GM18517 (cell line): Measurements from ENCODE around the gene CCSER1.
"Not testable (repeated sequence)": the region's sequence is repeated elsewhere in the genome, so short reads cannot be mapped to it uniquely, and the experiment has no call there.

ENCODE experiments used
- ATAC-seq: cut with Tn5 transposase; IDR thresholded peaks from one replicate; pipeline ENCODE4 v1.9.1; 2021; ENCODE audit warnings: mild to moderate bottlenecking, moderate library complexity; ENCODE audit not compliant: unreplicated experiment

Gene CCSER1

DNA sequence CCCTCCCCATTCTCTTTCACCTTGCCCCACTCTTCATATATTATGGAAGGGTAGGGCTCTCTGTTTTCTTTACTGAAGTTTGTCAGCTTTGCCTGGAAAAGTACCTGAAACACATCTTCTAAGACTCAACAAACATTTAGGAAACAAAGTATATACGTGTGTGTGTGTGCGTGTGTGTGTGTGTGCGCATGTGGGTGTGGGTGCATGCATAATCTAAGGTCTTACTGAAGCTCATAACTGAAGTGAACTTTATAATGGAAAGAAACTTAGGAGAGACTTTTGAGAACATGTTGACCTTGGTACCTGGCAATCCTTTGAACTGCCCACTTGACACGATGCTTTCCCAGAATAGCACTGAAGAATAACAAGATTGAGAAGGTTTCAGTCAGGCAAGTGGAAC is 1190.2 kb downstream of the CCSER1 start:
- ATAC-seq: no peak

DNA sequence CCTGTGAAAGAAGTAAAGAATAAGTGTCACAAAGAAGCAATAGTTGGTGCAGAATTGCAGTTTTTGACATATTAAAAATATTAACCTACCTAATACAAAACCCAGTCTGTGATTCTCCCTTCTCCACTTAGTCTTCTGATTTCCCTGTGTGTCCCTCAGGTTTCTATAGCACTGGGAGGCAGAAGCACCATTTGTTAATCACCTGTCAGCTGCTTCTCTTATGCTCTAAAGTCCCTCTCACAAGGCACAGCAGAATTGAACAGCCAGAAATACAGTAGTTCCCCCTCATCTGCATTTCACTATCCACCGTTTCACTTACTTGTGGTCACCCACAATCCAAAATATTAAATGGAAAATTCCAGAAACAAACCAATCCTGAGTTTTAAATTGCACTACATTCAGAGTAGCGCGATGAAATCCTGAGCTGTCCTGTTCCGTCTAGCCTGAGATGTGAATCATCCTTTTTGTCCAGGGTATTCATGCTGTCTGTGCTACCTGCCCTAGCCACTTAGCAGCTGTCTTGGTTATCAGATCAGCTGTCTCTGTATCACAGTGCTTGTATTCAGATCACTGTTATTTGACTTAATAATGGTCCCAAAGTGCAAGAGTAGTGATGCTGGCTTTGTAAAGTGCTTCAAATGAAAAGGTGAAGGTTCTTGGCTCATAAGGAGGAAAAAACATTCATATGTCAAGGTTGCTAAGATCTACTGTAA is 1192.5 kb downstream of the CCSER1 start:
- ATAC-seq: no peak

DNA sequence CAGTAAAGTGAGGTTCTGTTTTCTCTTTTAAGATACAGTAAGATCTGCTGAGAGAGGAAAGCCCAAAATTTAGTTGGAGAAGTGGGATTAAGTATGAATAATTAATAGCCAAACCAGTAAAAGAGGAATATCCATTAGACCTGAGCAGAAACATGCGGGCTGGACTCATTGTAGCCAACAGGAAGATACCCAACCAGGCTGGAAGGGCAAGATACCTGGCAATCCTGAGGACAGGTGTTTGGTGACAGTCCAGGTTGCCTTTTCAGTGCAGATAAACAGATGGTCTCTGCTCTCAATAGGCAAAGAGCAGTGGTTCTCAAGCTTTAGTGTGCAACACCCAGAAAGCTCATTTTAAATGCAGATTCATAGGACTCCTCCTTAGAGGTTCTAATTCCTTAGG is 1195.8 kb downstream of the CCSER1 start:
- no peak for ATAC-seq

DNA sequence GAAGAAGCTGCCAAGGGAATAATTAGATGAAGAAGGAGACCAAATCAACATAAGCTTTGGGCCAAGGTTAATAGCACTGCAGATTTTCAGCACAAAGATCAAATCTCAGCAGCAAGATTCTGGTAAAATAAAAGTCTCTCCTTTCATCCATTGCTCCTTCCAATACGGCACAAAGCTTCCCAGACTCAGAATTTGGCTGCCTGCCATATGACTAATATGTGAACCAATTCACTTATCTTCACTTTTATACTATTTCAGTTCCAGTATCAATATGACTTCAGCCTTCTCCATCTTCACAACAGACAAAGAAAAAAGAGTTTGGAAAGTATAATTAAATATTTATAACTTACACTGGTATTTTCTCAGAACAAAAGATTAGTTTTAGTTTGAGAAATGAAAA is 1198.3 kb downstream of the CCSER1 start:
- no peak for ATAC-seq

DNA sequence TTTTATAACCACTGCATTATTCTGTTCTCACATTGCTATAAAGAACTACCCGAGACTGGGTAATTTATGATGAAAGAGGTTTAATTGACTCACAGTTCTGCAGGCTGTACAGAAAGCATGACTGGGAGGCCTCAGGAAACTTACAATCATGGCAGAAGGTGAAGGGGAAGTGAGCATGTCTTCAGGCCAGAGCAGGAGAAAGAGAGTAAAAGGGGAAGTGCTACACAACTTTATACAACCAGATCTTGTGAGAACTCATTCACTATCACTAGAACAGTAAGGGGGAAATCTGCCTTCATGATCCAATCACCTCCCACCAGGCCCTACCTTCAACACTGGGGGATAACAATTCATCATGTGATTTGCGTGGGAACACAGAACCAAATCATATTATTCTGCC is 1199.0 kb downstream of the CCSER1 start:
- not testable (repeated sequence) for ATAC-seq

DNA sequence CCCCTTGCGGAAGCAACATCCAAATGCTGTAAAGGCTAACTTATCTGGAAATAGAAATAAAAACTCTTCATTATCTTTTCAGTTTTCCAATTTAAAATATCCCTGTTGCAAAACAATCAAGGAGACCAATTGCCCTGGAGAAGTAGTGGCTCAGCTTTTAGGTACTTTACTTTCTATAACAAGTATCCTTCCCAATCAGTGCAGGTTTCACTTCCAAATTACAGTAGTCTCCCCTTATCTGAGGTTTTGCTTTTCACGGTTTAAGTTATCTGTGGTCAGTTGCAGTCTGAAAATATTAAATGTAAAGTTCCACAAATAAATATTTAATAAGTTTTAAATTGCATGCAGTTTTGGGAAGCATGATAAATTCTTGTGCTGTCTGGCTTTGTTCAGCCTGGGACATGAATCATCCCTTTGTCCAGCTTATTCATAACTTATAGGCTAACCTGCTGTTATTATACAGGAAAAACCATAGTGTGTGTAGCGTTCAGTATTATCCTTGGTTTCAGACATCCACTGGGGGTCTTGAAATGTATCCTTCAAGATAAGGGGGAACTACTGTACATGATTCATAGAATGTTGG is 1203.5 kb downstream of the CCSER1 start:
- no peak for ATAC-seq

DNA sequence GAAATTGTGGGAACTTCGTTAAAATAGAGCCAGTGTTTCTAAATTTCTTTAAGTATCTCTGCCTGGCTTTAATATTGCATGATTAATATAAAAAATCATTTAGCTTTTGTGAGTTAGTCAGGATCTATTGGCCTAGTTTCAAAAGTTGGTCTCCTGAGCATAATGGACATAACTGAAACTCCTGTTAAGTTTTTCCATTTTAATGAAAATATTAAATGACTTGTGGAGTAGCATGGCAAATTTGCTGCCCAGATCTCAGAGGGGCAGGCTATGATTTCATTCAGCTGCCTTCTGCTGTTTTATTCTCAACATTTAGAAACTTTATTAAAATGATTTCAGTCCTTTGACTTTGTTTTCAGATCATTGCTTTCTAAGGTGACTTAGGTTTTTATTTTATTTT is 1213.6 kb downstream of the CCSER1 start:
- ATAC-seq: no peak

DNA sequence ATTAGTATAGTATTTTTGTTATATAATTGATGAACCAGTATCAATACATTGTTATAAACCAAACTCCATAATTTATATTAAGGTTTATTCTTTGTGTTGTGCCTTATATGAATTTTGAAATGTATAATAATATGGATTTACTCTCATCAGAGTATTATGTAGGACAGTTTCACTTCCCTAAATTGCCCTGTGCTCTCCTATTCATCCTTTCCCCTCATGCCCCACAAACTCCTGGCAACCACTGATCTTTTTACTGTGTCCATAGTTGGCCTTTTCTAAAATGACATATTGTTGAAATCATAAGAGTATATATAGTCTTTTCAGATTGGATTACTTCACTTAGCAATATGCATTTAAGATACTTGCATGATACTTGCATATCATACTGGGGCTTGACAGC is 1218.4 kb downstream of the CCSER1 start:
- no peak for ATAC-seq

DNA sequence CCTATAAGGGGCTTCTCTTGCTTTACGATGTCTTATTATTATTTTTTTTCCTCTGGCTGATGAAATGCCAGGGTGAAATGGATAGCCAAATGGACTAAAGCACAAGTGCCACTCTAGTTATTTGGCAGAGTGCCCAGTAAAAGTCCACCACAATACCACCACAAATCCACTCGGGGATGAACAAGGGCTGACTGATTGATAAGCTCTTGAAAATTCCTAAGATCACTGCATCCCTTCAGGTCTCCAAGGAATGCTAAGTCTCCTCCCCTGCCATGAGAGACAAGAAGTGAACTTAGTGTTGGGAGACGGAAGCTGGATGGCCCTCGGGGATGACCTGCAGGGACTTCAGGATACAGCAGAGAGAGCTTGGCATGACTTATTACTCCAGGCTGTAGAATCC is 1229.3 kb downstream of the CCSER1 start:
- not testable (repeated sequence) for ATAC-seq

DNA sequence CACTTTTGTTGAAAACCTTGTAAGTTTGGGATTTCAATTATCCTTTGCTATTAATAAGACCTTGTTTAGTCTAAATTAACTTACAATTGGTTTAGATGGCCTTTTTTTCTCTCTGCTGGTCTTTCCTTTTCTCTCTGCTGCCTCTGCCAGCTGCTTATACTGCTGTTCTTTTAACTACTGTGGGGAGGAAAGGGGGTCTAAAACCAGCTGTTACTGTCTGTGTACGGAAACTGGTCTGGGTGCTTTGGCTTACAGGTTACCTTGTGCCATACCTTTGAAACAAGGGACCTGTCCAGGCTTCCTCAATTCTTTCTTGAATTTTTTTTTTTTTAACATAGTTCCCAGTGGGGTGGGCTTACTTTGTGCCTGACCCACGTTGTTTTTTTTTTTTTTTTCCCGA is 1230.8 kb downstream of the CCSER1 start:
- not testable (repeated sequence) for ATAC-seq

DNA sequence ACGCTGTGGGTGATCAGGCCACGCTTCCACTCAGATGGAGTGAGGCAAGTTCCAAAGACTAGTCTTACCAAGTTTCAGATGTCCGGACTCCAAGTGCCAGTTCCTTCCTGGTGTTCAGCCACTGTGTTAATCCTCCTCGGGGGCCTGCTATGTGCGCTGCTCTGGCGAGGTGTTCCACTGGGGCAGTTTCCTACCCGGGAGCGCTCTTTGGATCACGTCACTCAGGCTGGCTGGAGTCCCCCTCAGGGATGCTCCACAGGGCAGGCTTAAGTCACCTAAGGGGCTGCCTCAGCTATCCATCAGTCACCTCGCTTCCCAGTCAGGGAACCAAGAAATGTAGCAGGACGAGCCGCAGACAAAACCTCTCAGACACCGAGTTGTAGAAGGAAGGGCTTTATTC is 1231.4 kb downstream of the CCSER1 start:
- ATAC-seq: not testable (repeated sequence)

DNA sequence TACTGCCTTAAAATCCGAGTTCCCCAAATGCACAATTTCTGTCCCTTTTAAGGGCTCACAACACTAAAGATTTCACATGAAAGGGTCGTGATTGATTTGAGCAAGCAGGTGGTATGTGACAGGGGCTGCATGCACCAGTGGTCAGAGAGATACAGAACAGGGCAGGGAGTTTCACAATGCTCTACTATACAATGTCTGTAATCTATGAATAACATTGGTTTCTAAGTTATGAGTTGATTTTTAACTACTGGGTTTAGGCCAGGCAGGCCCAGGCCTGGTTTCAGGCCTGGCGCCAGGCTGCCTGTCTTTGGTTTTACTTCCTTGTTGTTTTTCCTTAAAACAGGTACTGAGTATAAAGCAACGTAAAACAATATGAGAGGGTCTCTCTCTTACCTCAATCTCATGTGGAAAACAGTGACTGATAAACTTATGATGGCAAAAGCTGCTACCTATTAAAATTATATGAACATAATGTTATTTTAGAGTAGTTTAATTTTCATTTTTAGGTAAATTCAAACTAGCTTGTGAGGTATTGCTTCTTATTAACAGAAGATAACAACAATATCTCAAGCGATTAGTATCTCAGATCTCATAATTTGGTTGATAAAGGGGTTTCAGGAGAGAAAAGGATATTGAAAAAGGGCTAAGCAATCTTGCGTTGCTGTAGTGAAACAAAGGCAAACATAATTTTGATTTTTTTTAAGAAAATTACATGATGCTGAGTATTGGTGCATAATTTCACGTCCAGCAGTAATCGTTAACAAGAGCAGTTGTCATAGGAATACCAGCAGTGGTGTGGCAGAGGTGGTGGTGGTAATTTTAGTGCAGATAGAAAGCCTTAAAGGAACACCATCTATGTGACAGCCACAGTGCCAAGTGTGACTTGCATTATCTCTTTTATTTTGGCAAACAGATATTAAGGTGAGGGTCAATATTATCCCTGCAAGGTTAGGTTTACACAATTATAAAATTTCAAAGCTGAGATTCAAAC is 1232.1 kb downstream of the CCSER1 start:
- ATAC-seq: no peak

DNA sequence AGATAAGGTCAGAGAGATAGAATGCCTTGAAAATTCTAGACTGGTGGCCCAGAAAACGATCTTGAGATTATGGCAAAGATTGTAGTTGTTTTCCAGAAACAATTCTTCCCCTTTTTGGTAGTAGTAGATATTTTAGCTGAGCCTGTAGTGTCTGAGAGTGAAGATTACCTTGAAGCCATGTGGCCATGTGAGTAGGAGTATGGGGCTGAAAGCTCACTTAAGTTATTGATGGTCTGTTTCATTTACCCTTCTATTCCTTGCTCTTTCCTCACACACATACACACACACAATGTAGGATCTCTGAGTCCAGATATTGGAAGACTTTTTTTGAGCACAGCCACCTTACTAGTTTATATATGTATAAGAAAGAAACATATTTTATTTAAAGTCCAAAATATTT is 1234.9 kb downstream of the CCSER1 start:
- ATAC-seq: no peak

DNA sequence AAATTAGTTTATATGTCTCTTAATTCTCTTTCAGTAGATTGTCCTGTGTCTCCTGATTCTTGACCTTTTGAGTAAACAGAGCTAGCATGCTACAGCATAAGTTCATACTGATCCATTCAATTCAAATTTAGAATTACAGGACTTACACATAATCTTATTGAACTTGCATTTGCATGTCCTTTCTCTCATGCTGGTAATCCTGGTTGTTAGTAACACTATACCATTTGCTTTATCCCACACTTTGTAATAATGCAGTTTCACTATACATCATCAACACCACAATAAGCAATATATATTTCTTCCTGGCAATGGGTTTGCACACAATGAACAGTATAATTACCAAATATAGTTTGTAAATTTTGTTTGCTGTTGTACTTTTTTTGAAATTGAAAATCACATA is 1239.4 kb downstream of the CCSER1 start:
- ATAC-seq: no peak

DNA sequence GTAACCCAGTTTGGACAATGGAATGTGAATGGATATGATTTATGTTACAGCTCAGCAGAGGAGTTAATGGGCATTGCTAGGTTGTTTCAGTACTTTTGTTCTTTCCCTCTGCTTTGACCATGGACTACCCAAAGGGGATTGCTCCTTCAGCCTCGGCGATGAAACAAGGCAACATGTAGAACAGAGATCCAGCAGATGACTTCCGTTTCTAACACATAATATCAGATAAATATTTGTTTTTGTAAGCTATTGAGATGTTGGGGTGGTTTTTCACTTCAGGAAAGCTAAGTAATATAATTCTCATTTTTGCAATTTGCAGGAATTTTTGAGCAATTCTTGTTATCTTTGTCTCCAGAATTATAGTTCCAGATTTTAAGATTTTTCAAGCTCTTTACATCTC is 1241.9 kb downstream of the CCSER1 start:
- no peak for ATAC-seq

DNA sequence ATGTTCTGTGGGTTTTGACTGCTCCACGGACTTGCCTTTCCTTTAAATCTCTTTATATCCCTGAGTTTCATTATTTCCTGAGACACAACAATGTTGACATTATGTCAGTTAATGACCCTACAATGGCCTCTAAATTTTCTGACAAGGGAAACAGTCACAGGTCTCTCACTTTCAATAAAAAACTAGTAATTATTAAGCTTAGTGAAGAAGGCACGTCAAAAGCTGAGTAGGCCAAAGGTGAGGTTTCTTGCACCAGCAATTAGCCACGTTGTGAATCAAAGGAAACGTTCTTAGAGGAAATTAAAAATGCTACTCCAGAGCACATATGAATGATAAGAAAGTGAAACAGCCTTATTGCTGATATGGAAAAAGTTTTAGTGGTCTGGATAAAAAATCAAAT is 1246.4 kb downstream of the CCSER1 start:
- no peak for ATAC-seq

DNA sequence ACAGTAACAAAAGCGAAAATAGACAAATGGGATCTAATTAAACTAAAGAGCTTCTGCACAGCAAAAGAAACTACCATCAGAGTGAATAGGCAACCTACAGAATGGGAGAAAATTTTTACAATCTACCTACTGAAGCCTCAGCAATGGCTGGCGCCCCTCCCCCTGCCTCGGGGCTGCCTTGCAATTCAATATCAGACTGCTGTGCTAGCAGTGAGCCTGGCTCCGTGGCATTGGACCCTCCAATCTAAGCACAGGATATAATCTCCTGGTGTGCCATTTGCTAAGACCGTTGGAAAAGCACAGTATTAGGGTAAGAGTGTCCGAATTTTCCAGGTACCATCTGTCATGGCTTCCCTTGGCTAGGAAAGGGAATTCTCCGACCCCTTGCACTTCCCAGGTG is 1278.2 kb downstream of the CCSER1 start:
- ATAC-seq: not testable (repeated sequence)

DNA sequence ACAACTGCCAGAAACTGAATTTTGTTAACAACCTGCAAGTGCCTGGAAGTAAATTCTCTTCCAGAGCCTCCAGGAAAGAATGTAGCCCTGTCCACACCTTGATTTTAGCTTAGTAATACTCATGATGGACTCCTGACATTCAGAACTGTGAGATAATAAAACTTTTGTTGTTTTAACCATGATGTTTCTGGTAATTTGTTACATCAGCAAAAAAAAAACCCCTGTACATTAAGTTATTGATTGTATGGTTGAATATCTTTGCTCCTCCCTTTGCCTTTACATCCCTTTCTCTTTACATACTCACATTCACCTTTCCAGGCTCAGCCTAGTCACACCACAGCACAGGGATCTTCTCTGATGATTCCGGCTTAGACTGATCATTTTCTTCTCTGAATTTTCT is 1294.8 kb downstream of the CCSER1 start:
- no peak for ATAC-seq

DNA sequence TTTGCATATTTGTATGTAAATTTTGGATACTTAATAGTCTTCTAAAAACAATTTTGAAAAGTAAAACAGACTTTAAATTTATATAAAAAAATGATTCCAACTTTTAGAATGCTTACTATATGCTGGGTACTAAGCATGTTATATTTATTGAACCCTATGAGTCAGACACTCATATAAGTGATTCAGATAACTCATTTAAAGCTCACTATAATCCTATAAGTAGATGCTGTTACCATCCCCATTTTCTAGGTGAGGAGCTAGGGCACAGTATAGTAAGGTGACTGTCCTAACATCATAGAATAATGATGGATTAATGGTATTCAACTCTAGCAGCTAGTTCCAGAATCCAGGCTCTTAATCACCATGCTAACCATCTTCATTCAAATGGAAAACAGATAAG is 1299.5 kb downstream of the CCSER1 start:
- no peak for ATAC-seq

DNA sequence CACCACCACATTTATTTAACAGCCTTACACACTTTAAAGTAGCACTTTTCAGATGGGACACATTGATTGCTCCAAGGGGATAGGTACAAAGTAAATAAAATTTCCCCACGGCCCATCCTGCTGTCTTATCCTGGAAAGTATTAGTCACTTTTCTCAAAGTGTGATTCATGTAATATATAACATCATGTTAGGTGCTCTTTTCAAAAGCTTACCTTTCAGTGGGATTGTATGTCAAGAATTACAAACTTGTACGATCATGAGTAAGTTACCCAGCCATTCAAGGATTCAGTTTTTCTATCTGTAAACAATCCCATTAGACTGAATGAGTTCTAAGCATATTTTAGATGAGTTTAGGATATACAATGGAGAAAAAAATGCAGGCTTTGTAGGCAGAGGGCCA is 1300.0 kb downstream of the CCSER1 start:
- no peak for ATAC-seq

DNA sequence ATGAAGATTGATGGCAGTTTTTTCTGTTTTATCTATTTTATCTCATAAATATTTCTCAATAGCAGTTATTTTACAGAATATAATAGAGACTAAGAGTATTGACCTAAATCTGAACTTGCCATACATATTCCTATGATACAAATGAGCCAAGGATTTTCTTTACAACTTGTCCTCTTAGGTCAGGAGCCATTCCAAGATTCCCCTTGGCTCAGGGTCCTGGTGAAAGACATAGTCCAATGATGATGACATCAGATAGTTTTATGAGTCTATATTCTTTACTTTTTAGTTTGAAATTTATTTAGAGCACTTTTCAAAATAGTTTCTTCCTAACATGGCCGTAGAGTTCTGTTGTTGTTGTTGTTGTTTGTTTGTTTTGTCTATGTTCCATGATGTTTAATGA is 1307.4 kb downstream of the CCSER1 start:
- no peak for ATAC-seq

DNA sequence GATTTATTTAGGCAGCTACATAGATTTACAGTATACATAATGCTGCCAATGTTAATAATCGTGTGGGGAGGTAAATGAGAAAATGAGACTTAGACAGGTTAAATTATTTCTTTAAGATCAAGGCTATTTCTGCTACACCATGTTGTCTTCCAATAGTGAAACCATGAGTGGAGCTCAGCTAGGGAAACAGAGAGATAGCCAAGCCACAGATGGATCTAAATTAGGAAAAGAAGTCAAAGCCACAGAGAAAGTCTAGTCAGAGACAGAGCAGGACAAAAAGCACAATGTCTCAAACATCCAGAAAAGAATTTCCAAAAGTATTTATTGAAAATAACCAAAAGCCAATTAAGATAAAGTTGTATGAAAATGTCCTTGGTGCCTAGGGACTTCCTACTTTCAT is 1309.4 kb downstream of the CCSER1 start:
- no peak for ATAC-seq
